OCI-LY1 (cell line): ENCODE data around the gene SIRPG.
"Not testable (repeated sequence)": the region's sequence is repeated elsewhere in the genome, so short reads cannot be mapped to it uniquely, and the experiment has no call there.

Source experiments
- H2AFZ ChIP-seq: fragments of 200-600 bp; sonication (generic), shearing (Covaris generic); 2 replicates; pipeline ENCODE4 v1.6.0; 2014; ENCODE audit warnings: antibody characterized with exemption, mild to moderate bottlenecking, low read length
- H3F3A ChIP-seq: fragments of 200-600 bp; sonication (generic), shearing (Covaris generic); 2 replicates; pipeline ENCODE4 v1.6.0; 2014; ENCODE audit warnings: mild to moderate bottlenecking, antibody characterized with exemption, low read length, moderate library complexity; ENCODE audit not compliant: insufficient read depth
- H3K27ac ChIP-seq: fragments of 200-600 bp; sonication (generic); 2 replicates; pipeline ENCODE4 v1.5.1; 2014; ENCODE audit warnings: low read length, mixed run types, mild to moderate bottlenecking, low read depth; ENCODE audit not compliant: poor library complexity, severe bottlenecking
- H3K27me3 ChIP-seq: fragments of 200-600 bp; sonication (generic); 2 replicates; pipeline ENCODE4 v1.6.0; 2014; ENCODE audit warnings: antibody characterized with exemption, mild to moderate bottlenecking, low read length, moderate library complexity; ENCODE audit not compliant: insufficient read depth
- H3K36me3 ChIP-seq: fragments of 200-600 bp; sonication (generic); 2 replicates; pipeline ENCODE4 v1.6.1; 2014; ENCODE audit warnings: mild to moderate bottlenecking, antibody characterized with exemption, low read length, moderate library complexity, mixed read lengths; ENCODE audit not compliant: insufficient read depth
- H3K4me1 ChIP-seq: fragments of 200-600 bp; sonication (generic); 2 replicates; pipeline ENCODE4 v1.5.1; 2014; ENCODE audit warnings: mild to moderate bottlenecking, low read length, moderate library complexity; ENCODE audit not compliant: insufficient read depth, severe bottlenecking
- H3K4me2 ChIP-seq: fragments of 200-600 bp; sonication (generic), shearing (Covaris generic); 2 replicates; pipeline ENCODE4 v1.6.1; 2014; ENCODE audit warnings: low read length
- H3K4me3 ChIP-seq: fragments of 200-600 bp; sonication (generic); 2 replicates; pipeline ENCODE4 v1.5.1; 2014; ENCODE audit warnings: low read length, low read depth, mild to moderate bottlenecking, mixed read lengths; ENCODE audit not compliant: poor library complexity, severe bottlenecking
- H3K79me2 ChIP-seq: fragments of 200-600 bp; shearing (Covaris generic); 2 replicates; pipeline ENCODE4 v1.6.1; 2016; ENCODE audit warnings: mixed run types, low read length, mixed read lengths; ENCODE audit not compliant: insufficient read depth
- H3K9ac ChIP-seq: fragments of 200-600 bp; sonication (generic), shearing (Covaris generic); 2 replicates; pipeline ENCODE4 v1.6.1; 2014; ENCODE audit warnings: mild to moderate bottlenecking, low read length, mixed read lengths
- H3K9me2 ChIP-seq: fragments of 200-600 bp; sonication (generic), shearing (Covaris generic); 2 replicates; pipeline ENCODE4 v1.6.1; 2014; ENCODE audit warnings: low read depth, mild to moderate bottlenecking, low read length, mixed read lengths
- H3K9me3 ChIP-seq: fragments of 200-600 bp; shearing (Covaris generic); 2 replicates; pipeline ENCODE4 v1.6.1; 2014; ENCODE audit warnings: low read length, mixed read lengths
- H4K20me1 ChIP-seq: fragments of 200-600 bp; sonication (generic), shearing (Covaris generic); 2 replicates; pipeline ENCODE4 v1.6.0; 2016; ENCODE audit warnings: mild to moderate bottlenecking, low read length; ENCODE audit not compliant: insufficient read depth
- CTCF ChIP-seq: fragments of 200-600 bp; sonication (generic), shearing (Covaris generic); IDR thresholded peaks from 2 replicates; pipeline ENCODE4 v1.5.1; 2017; ENCODE audit warnings: mild to moderate bottlenecking, antibody characterized with exemption, low read length, moderate library complexity, mixed read lengths
- EZH2 ChIP-seq: fragments of 200-600 bp; sonication (generic), shearing (Covaris generic); IDR thresholded peaks from 2 replicates; pipeline ENCODE4 v1.8.0; 2017; ENCODE audit warnings: borderline replicate concordance, mixed run types, mild to moderate bottlenecking, antibody characterized with exemption, low read length, moderate library complexity, mixed read lengths

Gene SIRPG

GRCh38 chr20:1616858-1617434 is 40.6 kb downstream of the SIRPG start:
- Histone ChIP-seq H3K4me1 (no peaks in the 10 kb centered on the region), H3K4me2 (no peak overlapping the region)

GRCh38 chr20:1610404-1610803 is 47.2 kb downstream of the SIRPG start:
- H3K9me2 ChIP-seq, H3K9ac ChIP-seq, H3K79me2 ChIP-seq, H3K27ac ChIP-seq, H3K36me3 ChIP-seq, H3K9me3 ChIP-seq, H3F3A ChIP-seq, H3K27me3 ChIP-seq, H3K4me1 ChIP-seq, H3K4me3 ChIP-seq, H3K4me2 ChIP-seq, H2AFZ ChIP-seq, H4K20me1 ChIP-seq: not testable (repeated sequence)

More at GRCh38 chr20:1616858-1617434, 40.6 kb downstream of the SIRPG start:
- Histone ChIP-seq H3K79me2 (no peaks in the 10 kb centered on the region), H3K36me3 (no peaks in the 10 kb centered on the region), H3K4me3 (no peak overlapping the region), H3K27me3 (no peaks in the 10 kb centered on the region; the same call in 1 of the 2 replicates), H3K9me3 (no peaks in the 10 kb centered on the region), H3K9me2 (no peaks in the 10 kb centered on the region), H4K20me1 (no peaks in the 10 kb centered on the region), H3F3A (no peaks in the 10 kb centered on the region), H2AFZ (no peak overlapping the region), H3K27ac (no peak overlapping the region), H3K9ac (no peak overlapping the region)
- TF ChIP-seq EZH2 = no peak
- no peak for TF ChIP-seq CTCF

- not testable (repeated sequence) for H3K79me2 ChIP-seq, H3K9me2 ChIP-seq, H3K4me3 ChIP-seq, H3K4me2 ChIP-seq, H3F3A ChIP-seq, H3K27ac ChIP-seq, H3K36me3 ChIP-seq, H3K4me1 ChIP-seq, H3K9me3 ChIP-seq, H3K9ac ChIP-seq, H2AFZ ChIP-seq, H3K27me3 ChIP-seq, H4K20me1 ChIP-seq
Measured at GRCh38 chr20:1608678-1609347, 48.8 kb downstream of the SIRPG start.

- Histone ChIP-seq H3K9me2 (no peaks in the 10 kb centered on the region), H3K9ac (no peak overlapping the region), H3K27me3 (no peaks in the 10 kb centered on the region), H3K79me2 (no peaks in the 10 kb centered on the region), H3K4me1 (no peaks in the 10 kb centered on the region), H4K20me1 (no peaks in the 10 kb centered on the region), H3K27ac (no peak overlapping the region), H3K9me3 (no peaks in the 10 kb centered on the region), H2AFZ (no peak overlapping the region), H3K4me3 (no peak overlapping the region), H3K36me3 (no peaks in the 10 kb centered on the region), H3F3A (no peaks in the 10 kb centered on the region), H3K4me2 (no peak overlapping the region)
- no peak for TF ChIP-seq EZH2
- TF ChIP-seq CTCF = no peak
Measured at GRCh38 chr20:1600736-1601135, 56.8 kb downstream of the SIRPG start.
